Measurements from ENCODE around the gene GARIN5B.

The GARIN5B gene

DNA sequence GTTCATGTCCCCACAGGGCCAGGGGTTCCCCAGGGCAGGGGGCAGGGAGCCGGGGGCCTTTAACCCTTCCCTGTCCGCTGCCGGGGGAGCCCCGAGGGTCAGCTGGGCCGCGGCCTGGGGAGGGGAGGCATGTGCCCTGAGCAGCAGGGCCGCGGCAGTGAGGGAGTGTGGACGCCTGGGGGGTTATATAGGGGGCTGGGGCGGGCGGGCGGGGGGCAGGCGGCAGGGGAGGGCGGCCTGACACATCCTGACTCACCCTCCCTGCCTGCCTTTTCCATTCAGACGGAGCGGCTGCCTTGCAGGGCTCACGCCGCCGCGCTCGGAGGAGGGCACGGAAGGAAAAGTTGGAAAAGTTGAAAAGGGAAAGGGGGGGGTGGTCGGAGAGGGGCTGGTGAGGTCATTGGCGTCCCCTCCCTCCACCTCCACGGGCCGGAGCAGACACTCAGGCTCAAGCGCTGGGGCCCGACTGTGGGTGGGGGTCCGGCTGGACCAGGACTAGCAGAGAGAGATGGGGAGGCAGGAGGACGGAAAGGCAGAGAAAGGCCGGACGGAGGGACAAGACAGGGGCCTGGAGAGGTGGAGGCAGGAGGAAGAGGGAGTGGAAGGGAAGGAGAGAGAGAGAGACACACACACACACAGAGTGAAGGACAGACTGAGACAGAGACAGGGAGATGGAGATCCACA lies 7.4 kb upstream of the GARIN5B start, which contains the start of gene IL11:
Gene IL11, minus strand, starts transcription at position 159 of the 684 bp plus-strand sequence. Its CDS starts 153 bp downstream, at position 6.
- no peak for DNase-seq (ENCODE audit: low read depth)

DNA sequence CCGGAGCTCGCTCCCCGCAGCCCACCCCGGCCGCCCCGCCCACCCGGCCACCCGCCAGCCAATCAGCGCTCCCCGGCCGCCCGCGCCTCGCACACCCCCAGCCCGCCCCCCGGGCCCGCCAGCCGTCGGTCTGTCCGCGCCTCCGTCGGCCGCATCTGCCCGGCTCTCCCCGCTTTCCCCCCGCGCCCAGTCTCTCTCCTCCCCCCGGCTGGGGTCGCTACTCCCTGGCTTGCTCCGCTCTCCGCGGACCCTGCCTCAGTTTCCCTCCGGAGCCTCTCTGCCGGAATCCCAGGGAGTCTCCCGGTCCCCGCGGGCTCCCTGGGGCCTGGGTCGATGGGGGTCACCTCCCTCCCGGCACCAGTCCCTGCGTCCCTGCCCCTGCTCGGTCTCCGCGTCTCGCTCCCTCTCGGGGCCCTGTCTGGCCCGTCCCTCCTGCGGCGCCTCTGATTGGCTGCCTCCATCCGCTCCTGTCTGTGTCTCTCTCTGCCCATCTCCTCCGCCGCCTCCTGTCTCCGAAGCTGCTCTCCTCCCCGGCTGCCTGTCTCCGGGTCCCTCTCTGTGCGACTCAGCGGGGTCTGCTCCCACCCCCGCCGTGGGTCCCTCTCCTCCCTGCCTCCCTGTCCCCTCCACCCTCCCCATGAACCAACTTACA lies 6.7 kb upstream of the GARIN5B start:
- DNase-seq (ENCODE audit: low read depth): peak; percentile 27

DNA sequence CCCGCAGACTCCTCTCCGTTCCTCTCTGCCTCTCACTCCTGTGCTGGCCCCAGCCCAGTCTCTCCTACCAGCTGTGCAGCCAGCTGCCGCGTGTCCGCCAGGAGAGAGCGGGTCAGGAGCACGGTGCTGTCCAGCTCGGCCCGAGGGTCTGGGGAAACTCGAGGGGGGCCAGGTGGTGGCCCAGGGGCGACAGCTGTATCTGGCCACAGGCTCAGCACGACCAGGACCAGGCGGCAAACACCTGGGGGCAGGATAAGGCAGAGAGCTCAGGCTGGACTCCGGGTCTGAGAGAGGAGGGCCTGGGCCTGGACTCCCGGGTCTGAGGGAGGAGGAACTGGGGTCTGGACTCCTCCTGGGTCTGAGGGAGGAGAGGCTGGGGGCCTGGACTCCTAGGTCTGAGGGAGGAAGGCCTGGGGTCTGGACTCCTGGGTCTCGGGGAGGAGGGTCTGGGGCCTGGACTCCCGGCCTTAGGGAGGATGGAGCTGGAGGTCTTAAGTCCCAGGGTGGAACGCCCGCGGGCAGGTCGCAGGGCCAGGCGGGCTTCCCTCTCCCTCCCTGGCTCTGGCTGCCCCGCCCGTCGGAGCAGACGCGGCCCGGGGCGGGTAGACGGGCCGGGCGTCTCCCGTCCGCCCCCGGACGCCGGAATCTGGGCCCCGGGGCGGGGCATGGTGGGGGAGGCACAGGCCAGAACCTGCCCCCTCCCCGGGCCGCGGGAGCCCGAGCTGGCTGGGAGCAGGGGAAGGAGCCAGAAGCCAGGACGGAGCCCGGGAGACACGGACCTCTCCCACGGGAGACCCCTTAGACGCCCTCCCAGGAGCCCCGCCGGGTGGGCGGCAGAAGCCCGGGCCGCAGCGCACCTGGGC lies 5.9 kb upstream of the GARIN5B start:
- DNase-seq (ENCODE audit: low read depth): no peak

GRCh38 chr19:55368106-55368505 lies 5.0 kb upstream of the GARIN5B start:
- no peak for DNase-seq (ENCODE audit: low read depth)

DNA sequence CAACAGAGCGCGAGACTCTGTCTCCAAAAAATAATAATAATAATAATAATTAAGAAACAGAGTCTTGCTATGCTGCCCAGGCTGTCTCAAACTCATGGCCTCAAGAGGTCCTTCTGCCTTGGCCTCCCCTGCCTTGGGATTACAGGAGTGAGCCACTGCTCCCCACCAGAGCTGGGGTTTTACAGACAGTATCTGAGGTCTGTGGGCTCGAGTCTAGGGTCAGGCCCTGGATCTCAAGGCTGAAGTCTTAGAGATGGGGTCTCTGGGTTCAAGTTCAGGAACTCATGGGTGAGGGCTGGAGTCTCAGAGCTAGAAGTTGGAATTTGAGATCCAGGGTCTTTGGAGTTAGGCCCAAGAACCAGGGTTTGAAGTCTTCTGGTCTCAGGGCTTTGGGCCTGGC lies 3.7 kb upstream of the GARIN5B start:
- no peak for DNase-seq (ENCODE audit: low read depth)

DNA sequence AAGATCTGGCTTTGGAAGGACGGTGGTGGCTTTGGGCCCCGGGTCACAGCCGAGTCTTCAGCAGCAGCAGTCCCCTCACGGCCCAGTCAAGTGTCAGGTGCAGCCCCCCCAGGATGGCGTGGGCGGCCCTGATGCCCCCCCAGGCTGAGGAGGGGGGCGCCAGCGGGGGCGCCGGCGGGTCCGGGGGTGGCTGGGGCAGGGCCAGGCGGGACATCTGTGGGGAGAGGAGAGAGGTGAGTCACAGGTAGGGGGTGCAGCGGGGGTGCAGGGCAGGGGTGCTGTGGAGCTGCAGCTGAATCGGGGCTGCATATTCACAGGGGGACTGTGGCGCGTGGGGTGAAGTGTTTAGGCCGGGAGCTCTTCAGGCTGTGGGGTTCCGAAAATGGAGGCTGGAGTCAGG lies 2.9 kb upstream of the GARIN5B start:
- no peak for DNase-seq (ENCODE audit: low read depth)

- DNase-seq (ENCODE audit: low read depth): no peak
Observed at GRCh38 chr19:55365245-55365644, 2.2 kb upstream of the GARIN5B start.

DNA sequence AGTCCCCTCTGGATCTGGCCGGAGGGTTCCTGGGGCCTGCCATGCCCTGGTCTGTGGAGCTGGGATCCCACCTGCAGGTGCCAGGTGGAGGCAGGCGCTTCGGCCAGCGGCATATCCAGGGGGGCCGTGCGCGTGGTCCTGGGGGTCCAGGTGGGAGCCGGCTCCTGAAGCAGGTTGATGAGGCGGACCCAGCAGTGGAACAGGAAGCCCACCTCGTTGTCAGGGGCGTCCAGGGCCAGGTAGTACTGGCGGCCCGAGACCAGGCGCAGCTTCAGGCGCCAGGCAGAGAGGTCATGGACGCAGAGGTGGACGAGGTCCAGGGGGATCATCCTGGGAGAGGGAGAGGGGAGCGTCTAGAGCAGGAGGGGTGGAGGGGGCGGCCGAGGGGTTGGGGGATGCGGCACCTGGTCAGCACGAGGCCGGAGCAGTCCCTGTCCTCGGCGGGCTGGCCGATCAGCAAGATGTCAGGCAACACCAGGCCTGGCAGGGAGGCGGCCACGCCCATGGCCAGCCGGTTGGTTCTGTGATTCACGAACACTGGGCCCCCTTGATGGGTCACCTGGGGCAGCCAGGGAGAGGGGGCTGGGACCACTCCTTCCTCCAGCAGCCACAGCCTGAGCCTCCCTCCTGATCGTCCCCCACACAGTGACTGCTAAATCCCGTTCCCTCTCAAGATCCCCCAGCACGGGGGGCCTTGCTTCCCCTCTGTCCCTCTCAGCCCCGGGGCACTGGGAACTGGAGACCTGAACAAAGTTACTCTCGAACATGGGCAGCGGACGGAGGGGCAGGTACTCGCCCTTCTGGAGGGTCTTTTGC lies 678 bp downstream of the GARIN5B start:
- no peak for DNase-seq (ENCODE audit: low read depth)

DNA sequence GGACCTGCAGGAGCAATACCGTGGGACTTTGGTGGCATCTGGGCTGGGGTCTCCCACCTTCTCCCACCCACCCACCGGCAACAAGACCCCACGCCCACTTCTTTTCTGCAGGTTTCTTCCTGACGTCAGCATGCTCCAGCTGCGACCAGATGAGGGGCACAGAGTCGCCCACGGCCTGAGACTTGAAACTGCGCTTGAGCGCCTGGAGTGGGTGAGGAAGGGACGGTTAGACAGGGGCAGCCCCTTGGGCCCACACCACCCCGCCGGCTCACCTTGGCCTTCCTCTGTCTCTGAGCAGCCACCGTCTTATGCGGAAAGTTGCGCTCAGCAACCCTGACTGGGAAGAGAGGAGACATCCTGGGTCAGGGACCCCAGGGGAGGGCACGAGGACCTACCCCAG lies 2.2 kb downstream of the GARIN5B start:
- no peak for DNase-seq (ENCODE audit: low read depth)

DNA sequence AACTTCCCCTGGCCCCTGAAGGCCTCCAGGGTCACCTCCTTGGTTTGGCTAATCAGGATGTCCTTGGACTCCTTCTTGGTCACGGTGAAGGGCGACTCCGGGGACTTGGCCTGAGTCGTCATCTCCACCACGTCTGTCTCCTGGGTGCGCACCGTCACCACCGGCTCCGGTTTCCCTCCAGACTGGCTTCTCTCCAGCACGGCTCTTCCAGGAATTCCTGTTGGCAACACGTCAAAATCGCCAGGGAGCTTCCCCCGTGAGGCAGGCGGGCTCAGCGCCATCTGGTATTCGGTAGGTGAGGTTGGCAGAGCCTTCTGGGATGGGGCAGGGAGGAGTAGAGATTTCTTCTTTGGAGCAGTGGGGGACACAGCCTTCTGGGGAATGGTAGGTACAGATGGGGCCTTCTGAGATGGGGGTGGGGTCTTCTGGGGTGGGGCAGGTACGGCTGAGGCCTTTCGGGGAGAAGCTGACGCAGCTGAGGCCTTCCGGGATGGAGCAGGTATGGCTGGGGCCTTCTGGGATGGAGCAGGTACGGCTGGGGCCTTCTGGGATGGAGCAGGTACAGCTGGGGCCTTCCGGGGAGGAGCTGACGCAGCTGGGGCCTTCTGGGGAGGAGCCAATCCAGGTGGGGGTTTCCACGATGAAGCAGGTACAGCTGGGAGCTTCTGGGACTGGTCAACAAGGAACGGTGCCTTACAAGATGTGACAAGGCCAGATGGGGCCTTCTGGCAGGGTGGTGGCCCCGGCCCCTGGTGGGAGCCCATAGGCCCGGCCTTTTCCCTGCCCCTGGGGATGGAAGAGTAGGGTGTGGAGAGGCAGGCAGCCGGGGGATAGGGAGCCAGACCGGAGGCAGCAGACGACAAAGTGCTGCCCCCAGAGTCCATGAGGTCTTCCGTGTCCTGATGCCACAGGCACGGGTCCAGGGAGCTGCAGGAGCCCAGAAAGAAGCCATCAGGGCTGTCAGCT lies 3.8 kb downstream of the GARIN5B start:
- no peak for DNase-seq (ENCODE audit: low read depth)

DNA sequence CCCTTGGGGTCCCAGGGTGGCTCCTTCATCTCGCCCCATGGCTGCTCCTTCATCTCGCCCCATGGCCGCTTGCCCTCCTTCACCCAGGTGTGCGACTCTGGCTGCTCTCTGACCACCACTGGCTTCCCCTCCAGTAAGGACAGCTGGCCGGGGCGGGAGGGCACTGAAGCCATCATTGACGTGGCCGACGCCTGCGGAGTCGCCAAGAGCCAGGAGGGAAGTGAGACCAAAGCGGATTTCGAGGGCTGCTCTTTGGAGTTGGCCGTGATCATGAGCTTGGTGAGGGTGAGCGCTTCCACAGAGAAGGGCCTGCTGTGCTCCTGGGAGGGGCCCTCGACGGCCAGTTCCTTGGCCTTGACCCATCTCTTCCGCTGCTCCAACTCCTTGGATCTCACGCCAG lies 4.6 kb downstream of the GARIN5B start:
- no peak for DNase-seq (ENCODE audit: low read depth)

- no peak for DNase-seq (ENCODE audit: low read depth)
Observed at GRCh38 chr19:55355213-55355821, 7.7 kb downstream of the GARIN5B start.

DNA sequence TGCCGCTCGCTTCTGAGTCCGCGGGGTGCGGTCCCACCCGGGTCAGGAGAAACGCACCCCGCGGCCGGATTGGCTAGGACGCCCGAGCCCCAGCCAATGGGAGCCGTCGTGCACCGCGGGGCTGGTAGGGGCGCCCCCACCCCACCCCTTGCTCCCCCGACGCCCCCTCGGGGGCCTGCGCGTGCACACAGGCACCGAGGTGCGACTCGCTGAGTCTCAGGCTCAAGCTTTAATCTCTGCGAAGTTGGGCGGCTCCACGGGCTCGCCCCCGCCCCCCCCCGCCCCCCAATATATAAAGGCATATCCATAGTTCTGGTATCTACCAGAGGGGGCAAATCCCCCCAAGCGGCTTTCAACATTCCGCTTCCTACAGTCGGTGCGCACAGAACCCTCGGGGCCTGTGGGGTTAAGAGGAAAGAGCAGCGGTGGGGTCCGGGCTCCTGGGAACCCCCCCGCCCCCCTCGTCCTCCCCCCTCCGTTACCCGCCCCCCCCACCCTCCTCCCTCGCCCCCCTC lies 8.3 kb downstream of the GARIN5B start, which contains the start of gene COX6B2:
Gene COX6B2, minus strand, starts transcription at position 22 of the 515 bp plus-strand sequence. CDS start 198 bp downstream, outside the sequence.
- DNase-seq (ENCODE audit: low read depth): no peak

GRCh38 chr19:55353803-55354697 lies 9.0 kb downstream of the GARIN5B start:
- DNase-seq (ENCODE audit: low read depth): peak; percentile 38

- DNase-seq (ENCODE audit: low read depth): no peak
Observed at GRCh38 chr19:55353356-55353802, 9.7 kb downstream of the GARIN5B start.

- no peak for DNase-seq (ENCODE audit: low read depth)
Observed at GRCh38 chr19:55352549-55353145, 10.4 kb downstream of the GARIN5B start.

- no peak for DNase-seq (ENCODE audit: low read depth)
Observed at GRCh38 chr19:55352040-55352439, 11.0 kb downstream of the GARIN5B start.

- no peak for DNase-seq (ENCODE audit: low read depth)
Observed at GRCh38 chr19:55350620-55351315, 12.3 kb downstream of the GARIN5B start.
